GM21447 (cell line): ENCODE data around the gene ZYX.
A peak's percentile ranks its signal among the peaks of the same experiment; 100 is the strongest.

Source experiments
- ATAC-seq: cut with Tn5 transposase; IDR thresholded peaks from one replicate; pipeline ENCODE4 v1.9.1; 2021; ENCODE audit not compliant: unreplicated experiment

ZYX gene

DNA sequence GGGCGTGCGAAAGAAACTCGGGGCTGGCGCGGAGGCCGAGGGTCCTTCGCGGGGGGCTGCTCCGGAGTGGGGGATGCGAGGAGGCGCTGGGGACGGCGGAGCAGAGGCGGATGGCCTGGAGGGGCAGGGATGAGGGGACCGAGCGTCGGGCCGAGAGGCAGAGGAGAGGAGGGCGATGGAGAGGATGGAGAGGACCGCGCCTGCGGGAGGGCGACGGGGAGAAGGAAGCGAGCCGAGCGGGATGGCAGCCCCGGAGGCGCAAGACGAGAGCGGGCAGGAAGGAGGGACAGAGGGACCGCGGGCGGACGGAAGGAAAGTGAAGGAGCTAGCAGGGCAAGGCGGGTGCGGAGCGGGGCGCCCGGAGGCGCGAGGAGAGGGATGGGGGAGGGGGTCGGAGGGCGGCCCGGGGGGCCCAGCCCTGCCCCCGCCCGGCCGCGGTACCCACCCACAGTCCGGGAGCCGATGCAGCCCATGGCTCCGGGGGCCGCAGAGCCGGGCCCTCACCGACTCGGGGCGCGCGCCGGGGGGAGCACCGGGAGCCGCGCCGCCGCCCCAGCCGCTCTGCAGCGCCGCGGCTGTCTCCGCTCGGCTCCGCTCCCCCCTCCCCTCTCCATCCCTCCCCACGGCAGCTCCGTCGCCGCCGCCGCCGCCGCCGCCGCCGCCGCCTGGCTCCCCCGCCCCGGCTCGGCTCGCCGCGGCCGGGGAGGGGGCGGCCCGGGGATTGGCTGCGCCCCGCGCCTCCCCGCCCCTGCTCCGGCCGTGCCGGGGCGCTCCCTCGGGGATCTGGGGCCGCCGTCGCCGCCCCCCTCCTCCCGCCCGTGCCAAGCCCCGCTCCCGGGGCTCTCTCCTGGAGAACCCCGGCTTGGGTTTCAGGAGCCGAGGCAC, 18.8 kb upstream of the ZYX start, which contains the start of gene FAM131B:
Gene FAM131B, minus strand, starts transcription at position 583 of the 885 bp plus-strand sequence. Its CDS starts 110 bp downstream, at position 473.
- ATAC-seq, result no peak

GRCh38 chr7:143363016-143363937, 17.9 kb upstream of the ZYX start:
- no peak for ATAC-seq

GRCh38 chr7:143367972-143368371, 13.2 kb upstream of the ZYX start:
- no peak for ATAC-seq

- ATAC-seq, result no peak
Measured at GRCh38 chr7:143368387-143368786, 12.8 kb upstream of the ZYX start.

GRCh38 chr7:143369678-143370651, 11.2 kb upstream of the ZYX start:
- ATAC-seq, result no peak

DNA sequence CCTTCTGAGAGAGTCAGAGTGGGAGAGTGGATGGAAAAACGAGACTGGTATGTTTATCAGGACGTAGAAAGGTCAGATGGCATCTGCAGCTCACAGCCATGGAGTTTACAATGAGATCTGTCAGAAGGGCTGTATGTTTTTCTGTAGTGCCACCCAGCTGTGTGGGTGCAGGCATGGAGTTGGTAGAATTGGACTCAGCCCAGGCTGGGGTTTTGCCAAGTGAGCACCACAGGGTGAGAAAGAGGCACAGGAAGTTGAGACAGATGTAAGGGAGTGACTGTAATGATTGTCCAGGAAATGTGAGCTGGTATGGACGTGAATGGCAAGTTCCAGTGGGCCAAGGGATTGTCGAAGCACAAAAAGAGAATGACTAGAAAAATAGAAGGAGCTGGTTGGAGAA, 9.1 kb upstream of the ZYX start:
- ATAC-seq, result no peak

- no peak for ATAC-seq
Measured at GRCh38 chr7:143373255-143373794, 7.8 kb upstream of the ZYX start.

- no peak for ATAC-seq
Measured at GRCh38 chr7:143374561-143374960, 6.6 kb upstream of the ZYX start.

- ATAC-seq, result no peak
Measured at GRCh38 chr7:143375298-143376034, 5.7 kb upstream of the ZYX start.

- no peak for ATAC-seq
Measured at GRCh38 chr7:143376396-143376795, 4.7 kb upstream of the ZYX start.

DNA sequence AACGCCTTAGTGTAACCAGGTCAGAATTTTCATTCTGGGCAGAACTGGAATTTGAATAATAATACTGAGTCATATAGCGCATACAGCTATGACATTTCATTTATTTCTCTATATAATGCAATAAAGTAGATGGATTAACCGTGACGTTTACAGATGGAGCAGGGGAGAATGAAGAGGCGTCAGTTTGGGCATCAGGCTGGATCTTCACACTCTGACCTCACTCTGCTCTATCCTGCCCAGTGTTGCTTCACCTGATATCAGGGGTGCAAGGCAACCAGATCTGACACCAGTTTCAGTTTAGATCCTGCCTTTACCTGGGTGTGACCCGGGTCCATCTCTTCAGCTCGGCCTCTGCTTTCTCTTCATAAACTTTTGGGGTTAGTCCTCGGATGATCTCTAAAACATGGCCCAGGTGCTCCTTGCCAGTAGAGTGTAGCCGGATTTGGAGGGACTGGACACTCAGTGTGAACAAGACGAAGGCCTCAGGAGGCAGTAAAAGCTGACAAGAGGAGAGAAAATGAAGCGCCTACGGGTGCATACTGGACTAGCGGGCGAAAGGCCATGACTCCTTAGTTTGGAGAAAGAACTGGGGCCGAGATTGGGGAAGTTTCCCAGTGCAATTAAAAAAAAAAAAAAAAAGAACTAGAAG, 1.4 kb upstream of the ZYX start:
- ATAC-seq, result peak; percentile 5

DNA sequence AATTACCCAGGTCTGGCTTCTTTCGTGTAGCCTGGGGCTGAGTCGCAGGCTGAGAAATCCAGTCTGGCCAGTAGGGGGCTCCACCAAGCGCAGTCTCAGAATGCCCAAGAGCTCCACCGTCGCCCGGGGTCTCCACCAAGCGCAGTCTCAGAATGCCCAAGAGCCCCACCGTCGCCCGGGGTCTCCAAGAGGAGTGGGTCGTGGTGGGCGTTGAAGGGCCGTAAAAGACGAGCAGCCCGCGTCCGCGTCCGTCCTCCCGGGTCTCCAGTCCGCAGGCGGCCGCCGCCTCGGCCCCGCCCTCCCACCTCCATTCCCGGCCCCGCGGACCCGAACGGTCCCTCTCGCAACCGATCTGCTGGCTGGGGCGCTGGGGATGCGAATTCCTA, 892 bp upstream of the ZYX start:
- peak; percentile 68 for ATAC-seq

- ATAC-seq, result peak; percentile 8
Measured at GRCh38 chr7:143381427-143382125, 431 bp downstream of the ZYX start.

DNA sequence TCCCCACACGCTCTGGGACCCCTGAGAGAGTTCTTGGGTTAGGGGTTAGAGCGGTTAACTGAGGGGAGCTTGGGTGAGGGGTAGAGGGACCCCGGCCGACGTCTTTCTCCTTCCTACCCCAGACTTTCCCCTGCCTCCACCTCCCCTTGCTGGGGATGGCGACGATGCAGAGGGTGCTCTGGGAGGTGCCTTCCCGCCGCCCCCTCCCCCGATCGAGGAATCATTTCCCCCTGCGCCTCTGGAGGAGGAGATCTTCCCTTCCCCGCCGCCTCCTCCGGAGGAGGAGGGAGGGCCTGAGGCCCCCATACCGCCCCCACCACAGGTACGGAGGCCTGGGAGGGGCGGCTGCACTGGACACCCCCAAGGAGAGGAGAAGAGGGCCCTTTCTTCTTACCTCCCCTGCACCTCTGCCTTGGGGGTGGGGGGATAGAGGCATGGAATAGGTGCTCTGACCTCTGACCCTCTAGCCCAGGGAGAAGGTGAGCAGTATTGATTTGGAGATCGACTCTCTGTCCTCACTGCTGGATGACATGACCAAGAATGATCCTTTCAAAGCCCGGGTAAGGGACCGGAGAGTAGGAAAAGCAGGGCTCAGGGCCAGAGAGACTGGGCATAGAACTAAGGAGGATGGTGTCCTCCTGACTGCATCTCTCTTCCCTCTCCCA, 1.1 kb downstream of the ZYX start:
- no peak for ATAC-seq

- no peak for ATAC-seq
Measured at GRCh38 chr7:143382791-143383641, 1.9 kb downstream of the ZYX start.

DNA sequence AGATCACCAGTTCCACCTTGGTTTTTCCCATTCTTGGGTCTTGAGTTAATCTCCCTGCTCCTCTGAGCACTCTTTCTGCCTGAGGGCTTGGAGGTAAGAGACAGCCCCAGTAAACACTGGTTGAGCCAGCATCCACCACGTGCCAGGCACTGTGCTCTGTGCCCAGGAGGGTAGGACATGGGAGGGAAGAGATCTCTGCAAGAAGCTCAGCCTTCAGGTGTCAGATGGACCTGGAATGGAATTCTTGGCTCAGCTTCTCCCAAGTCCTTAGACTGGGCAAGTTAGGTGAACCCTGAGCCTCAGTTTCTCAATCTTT, 2.5 kb downstream of the ZYX start:
- ATAC-seq, result no peak

- no peak for ATAC-seq
Measured at GRCh38 chr7:143384148-143384547, 3.0 kb downstream of the ZYX start.
